Body of pancreas (tissue), 4 donors: ENCODE data around the gene SASH3.

Experiments used
- CTCF ChIP-seq, 7 experiments: fragments of 450-650 bp in 4 of 7; fragments of 200-600 bp in 3 of 7; sonication (generic) in 3 of 7; IDR thresholded peaks; one replicate each; pipeline ENCODE4 v1.5.1; 2016 to 2019; ENCODE audit warnings: antibody characterized with exemption in 7 of 7
- POLR2A ChIP-seq, 3 donors: fragments of 450-650 bp; IDR thresholded peaks; one replicate each; pipeline ENCODE4 v1.6.1; 2016; ENCODE audit warnings: antibody characterized with exemption in 3 of 3, mild to moderate bottlenecking in 2 of 3

GRCh38 chrX:129843459-129844306 lies 63.9 kb downstream of the SASH3 start, which contains the start of gene ZDHHC9:
- TF ChIP-seq CTCF (IDR thresholded peaks at IDR 0.05) = peak in 2 of 7 experiments; percentile 12 to 22
- peak in 2 of 3 donors; percentile 49 to 58 for TF ChIP-seq POLR2A (IDR thresholded peaks at IDR 0.05)
